ENCODE results near the gene SCN1B.

The SCN1B gene

GRCh38 chr19:35053667-35054293, 23.5 kb downstream of the SCN1B start:
- DNase-seq (ENCODE audit: low read depth, low spot score) = no peak

GRCh38 chr19:35054626-35055025, 24.4 kb downstream of the SCN1B start:
- no peak for DNase-seq (ENCODE audit: low read depth, low spot score)

- peak; percentile 86 for DNase-seq (ENCODE audit: low read depth, low spot score)
Measured at GRCh38 chr19:35055715-35056179, 25.5 kb downstream of the SCN1B start.

DNA sequence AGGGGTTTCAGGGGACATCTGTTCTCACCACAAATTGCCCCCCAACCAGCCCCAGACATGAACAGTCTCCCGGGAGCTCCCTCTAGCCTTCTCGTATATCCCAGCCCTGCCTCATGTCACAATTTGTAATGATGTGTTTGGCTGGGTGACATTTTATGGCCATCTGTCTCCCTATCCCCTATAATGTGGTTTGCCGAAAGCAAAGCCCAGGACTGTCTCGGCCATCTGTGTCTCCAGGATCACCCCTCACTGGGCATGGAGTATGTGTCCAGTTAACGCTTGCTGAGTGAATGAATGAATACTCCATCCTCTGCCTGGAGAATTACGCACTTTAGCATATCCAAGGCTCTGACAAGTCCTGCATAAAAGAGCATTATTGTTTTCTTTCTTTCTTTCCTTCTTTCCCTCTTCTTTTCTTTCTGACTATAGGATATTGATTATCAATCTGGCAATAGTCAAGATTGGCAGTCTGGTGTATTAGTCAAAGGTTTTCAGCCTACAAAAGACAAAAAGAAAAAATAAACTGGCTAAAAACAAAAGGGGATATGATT, 26.3 kb downstream of the SCN1B start:
- DNase-seq (ENCODE audit: low read depth, low spot score) = no peak

DNA sequence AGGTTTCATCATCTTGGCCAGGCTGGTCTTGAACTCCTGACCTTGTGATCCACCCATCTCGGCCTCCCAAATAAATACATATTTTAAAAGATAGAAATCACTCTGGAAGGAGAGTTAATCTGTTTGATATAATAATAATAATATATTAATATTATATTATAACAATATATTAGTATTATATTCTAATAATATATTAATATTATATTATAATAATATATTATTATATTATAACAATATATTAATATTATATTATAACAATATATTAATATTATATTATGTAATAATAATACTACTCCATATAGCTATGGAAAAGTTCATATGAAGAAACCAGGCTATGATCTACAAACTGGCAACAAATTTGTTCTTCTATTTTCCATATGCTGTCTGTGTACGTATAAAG, 28.1 kb downstream of the SCN1B start:
- no peak for DNase-seq (ENCODE audit: low read depth, low spot score)

- peak; percentile 46 for DNase-seq (ENCODE audit: low read depth, low spot score)
Measured at GRCh38 chr19:35059006-35059798, 28.9 kb downstream of the SCN1B start.

DNA sequence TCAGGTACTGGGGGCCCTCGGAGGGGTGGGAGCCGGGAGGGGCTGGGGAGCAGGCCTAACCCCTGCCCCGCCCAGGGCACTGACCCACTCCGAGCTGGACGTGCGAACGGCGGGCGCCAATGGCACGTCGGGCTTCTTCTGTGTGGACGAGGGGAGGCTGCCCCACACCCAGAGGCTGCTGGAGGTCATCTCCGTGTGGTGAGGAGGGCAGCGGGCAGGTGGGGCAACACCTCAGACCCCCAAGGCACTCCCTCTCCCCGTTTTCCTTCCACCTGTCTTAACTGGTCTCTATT, 29.5 kb downstream of the SCN1B start:
- DNase-seq (ENCODE audit: low read depth, low spot score) = no peak

DNA sequence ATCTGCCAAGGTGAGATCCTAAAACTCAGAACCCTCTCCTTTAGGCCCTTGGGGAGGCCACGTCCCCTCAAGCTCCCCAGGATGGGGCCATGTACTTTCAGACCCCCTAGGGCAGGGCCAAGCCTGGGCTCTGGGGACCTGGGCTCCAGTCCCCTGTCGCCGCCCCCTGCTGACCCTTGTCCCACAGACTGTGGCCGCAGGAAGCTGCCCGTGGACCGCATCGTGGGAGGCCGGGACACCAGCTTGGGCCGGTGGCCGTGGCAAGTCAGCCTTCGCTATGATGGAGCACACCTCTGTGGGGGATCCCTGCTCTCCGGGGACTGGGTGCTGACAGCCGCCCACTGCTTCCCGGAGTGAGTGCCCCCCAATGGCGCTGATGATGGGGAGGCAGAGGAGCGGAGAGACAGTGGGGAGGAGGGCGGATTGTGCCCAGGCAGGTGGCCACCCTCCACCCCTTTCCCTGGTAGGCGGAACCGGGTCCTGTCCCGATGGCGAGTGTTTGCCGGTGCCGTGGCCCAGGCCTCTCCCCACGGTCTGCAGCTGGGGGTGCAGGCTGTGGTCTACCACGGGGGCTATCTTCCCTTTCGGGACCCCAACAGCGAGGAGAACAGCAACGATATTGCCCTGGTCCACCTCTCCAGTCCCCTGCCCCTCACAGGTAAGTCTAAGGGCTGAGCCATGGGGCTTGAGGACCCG, 30.0 kb downstream of the SCN1B start:
- no peak for DNase-seq (ENCODE audit: low read depth, low spot score)

GRCh38 chr19:35061583-35062373, 31.5 kb downstream of the SCN1B start:
- no peak for DNase-seq (ENCODE audit: low read depth, low spot score)

- DNase-seq (ENCODE audit: low read depth, low spot score) = no peak
Measured at GRCh38 chr19:35062942-35063341, 32.7 kb downstream of the SCN1B start.

DNA sequence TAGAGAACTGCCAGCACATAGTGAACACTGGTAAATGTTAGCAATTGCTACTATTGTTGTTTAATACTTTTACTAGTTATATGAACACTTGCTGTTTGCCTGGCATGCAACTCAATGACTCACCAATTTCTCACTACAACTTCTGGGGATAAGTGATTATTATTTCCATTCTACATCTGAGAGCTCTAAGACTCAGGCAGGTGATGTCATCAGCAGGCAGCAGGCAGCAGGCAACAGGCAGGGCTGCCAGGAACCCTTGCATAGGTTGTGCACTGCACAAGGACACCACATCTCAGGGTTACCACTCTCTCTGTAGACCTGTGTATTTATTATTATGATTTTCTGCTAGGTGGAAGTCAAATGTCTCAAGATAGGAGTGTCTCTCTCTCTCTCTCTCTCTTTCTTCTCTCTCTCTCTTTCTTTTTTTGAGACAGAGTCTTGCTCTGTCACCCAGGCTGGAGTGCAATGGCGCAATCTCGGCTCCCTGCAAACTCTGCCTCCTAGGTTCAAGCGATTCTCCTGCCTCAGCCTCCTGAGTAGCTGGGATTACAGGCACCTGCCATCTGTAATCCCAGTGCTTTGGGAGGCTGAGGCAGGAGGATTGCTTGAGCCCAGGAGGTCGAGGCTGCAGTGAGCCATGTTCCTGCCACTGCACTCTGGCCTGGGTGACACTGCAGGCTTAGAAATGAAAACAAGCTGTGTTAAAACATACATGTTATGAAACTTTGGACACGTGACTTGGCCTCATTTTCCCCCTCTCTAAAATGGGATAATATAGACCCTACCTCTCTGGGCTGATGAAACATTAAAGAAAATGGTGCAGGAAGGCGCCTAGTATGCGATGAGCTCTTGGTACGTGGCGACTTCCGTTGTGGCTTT, 33.9 kb downstream of the SCN1B start:
- no peak for DNase-seq (ENCODE audit: low read depth, low spot score)

GRCh38 chr19:35065574-35065973, 35.3 kb downstream of the SCN1B start:
- DNase-seq (ENCODE audit: low read depth, low spot score) = no peak

GRCh38 chr19:35066121-35066520, 35.9 kb downstream of the SCN1B start:
- DNase-seq (ENCODE audit: low read depth, low spot score) = no peak

DNA sequence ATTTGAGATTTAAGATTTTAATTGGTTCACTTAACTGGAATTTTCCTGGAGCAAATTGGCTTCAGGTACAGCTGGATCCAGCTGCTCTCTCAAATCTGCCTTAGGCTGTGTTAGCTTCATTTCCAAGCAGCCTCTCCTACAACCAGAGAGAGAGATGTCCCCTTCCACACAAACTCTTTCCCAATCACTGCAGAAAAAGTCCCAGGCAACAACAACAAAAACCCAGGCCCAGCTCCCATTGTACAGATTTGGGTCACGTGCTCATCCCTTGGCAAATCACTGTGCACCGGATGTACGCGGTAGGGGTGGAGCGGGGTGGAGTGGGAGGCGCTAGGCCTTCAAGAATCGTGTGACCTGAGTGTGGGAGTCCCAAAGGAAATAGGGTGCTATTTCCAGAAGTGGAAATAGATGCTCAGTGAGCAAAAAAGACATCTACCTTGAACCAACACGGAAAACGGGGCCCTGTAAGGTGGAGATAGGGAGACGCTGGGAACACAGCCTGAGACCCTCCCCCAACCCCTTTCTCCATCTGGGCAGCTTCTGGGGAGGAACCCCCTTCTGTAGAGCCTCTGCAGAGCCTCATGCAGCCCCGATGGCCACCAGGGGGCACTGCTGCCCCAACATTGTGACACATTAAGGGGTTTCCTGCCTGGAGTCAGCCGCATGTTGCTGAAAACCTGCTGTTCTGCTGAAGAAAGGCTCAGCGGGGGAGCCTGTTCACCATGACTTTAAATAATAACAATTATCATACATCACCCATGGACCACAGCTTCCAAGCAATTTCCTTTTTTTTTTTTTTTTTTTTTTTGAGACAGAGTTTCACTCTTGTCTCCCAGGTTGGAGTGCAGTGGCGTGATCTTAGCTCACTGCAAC, 36.7 kb downstream of the SCN1B start:
- DNase-seq (ENCODE audit: low read depth, low spot score) = peak; percentile 94

DNA sequence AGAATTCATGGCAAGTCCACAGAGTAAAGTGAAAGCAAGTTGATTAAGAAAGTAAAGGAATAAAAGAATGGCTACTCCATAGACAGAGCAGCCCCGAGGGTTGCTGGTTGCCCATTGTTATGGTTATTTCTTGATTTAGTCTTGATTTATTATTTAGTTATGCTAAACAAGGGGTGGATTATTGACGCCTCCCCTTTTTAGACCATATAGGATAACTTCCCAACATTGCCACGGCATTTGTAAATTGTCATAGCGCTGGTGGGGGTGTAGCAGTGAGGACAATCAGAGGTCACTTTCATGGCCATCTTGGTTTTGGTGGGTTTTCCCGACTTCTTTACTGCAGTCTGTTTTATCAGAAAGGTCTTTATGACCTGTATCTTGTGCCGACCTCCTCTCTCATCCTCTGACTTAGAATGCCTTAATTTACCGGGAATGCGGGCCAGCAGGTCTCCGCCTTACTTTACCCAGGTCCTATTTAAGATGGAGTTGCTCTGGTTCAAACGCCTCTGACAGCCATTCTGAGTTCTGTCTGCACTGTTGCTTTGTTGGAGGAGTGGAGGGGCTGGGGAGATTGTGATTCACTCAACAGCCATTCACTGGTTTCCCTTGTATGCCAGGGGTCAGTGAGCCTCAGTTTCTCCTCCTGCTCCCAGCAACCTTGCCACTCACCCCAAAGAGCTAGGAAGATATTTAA, 38.8 kb downstream of the SCN1B start:
- DNase-seq (ENCODE audit: low read depth, low spot score) = no peak

DNA sequence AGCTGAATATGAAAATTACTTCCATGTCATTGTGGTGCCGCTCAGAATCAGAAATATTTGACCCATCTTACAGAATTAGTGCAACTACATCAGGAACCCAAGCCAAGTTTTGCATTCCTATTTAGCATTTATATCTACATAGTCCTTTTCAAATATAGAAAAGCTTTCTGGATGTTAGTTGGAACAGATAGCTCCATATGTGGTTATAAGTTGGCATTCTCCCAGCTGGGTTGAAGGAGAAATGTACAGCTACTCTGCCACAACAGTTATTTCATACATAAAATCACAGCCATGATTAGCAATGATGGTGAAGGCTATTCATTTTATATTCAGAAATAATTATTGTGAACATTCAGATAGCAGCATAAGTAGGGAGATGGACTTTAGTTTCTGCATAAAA, 39.4 kb downstream of the SCN1B start:
- no peak for DNase-seq (ENCODE audit: low read depth, low spot score)

DNA sequence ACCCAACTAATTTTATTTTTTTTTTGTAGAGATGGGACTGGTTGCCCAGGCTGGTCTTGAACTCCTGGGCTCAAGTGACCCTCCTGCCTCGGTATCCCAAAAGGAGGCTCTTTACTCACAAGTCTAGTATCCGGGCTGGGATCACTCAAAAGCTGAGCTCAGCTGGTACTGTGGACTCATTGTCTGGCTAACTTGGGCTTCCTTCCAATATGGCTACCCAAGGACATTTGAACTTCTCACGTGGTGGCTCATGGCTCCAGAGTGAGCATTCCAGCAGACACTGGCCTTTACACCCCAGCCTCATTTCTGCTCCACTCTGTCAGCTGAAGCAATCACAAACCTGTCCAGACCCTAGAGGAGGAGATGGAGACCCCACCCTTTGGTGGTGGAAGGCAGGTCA, 40.2 kb downstream of the SCN1B start:
- no peak for DNase-seq (ENCODE audit: low read depth, low spot score)

- DNase-seq (ENCODE audit: low read depth, low spot score) = no peak
Measured at GRCh38 chr19:35073516-35073915, 43.2 kb downstream of the SCN1B start.

DNA sequence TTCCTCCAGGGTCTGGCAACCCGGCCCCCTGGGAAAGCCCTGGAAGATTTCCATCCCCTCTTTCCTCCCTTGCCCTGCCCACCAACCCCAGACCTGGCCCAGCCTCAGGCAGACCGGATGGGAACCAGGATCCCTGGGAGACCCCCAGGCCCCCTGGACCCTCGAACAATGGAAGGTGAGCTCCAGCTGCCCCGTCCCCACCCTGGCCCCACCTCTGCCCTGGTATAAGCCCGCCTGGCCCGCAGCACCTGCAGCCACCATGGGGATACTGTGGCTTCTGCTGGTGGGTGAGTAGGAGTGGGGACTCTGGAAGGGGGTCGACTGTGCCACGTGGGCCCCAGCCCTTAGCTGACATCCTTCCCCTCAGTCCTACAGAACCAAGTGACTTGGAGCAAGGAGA, 43.7 kb downstream of the SCN1B start:
- DNase-seq (ENCODE audit: low read depth, low spot score) = no peak
